WERI-Rb-1 (cell line): Measurements from ENCODE around the gene BAD.

ENCODE experiments used
- DNase-seq: peaks from one replicate; pipeline ENCODE4 v3.0.0-alpha.2; 2020
- H3K27ac ChIP-seq: fragments of 250-450 bp; sonication (Bioruptor Pico); 2 replicates; pipeline ENCODE4 v1.5.1; 2020; ENCODE audit warnings: mild to moderate bottlenecking, moderate library complexity
- H3K27me3 ChIP-seq: fragments of 250-450 bp; sonication (Bioruptor Pico); 2 replicates; pipeline ENCODE4 v1.5.1; 2021; ENCODE audit warnings: mild to moderate bottlenecking, low read depth, moderate library complexity; ENCODE audit not compliant: insufficient read depth, severe bottlenecking
- H3K36me3 ChIP-seq: fragments of 250-450 bp; sonication (Bioruptor Pico); 2 replicates; pipeline ENCODE4 v1.5.1; 2020; ENCODE audit warnings: mild to moderate bottlenecking, moderate library complexity
- H3K4me3 ChIP-seq: 2 replicates; pipeline ENCODE4 v1.5.1; 2011; ENCODE audit warnings: low read depth, mild to moderate bottlenecking, control low read depth, low read length
- H3K9me3 ChIP-seq: fragments of 250-450 bp; sonication (Bioruptor Pico); 2 replicates; pipeline ENCODE4 v1.5.1; 2021; ENCODE audit warnings: mild to moderate bottlenecking, moderate library complexity; ENCODE audit not compliant: severe bottlenecking
- CTCF ChIP-seq: IDR thresholded peaks from 2 replicates; pipeline ENCODE4 v1.5.1; 2011; ENCODE audit warnings: low read depth, mild to moderate bottlenecking, control low read depth, inconsistent platforms, low read length

The BAD gene

GRCh38 chr11:64238076-64238475, 46.4 kb downstream of the BAD start:
- no peak overlapping the region for H3K27ac ChIP-seq
- TF ChIP-seq CTCF: no peak
- H3K27me3 ChIP-seq: no peaks in the 10 kb centered on the region
- no peak overlapping the region for H3K4me3 ChIP-seq
- no peak for DNase-seq
- no peaks in the 10 kb centered on the region for H3K9me3 ChIP-seq
- H3K36me3 ChIP-seq: peaks cover 25% of the 10 kb centered on the region

- Histone ChIP-seq H3K36me3 (peaks cover 22% of the 10 kb centered on the region), H3K27me3 (no peaks in the 10 kb centered on the region), H3K27ac (no peak overlapping the region), H3K4me3 (no peak overlapping the region), H3K9me3 (no peaks in the 10 kb centered on the region)
- no peak for TF ChIP-seq CTCF
- DNase-seq: no peak
Observed at GRCh38 chr11:64237484-64237951, 46.9 kb downstream of the BAD start.

DNA sequence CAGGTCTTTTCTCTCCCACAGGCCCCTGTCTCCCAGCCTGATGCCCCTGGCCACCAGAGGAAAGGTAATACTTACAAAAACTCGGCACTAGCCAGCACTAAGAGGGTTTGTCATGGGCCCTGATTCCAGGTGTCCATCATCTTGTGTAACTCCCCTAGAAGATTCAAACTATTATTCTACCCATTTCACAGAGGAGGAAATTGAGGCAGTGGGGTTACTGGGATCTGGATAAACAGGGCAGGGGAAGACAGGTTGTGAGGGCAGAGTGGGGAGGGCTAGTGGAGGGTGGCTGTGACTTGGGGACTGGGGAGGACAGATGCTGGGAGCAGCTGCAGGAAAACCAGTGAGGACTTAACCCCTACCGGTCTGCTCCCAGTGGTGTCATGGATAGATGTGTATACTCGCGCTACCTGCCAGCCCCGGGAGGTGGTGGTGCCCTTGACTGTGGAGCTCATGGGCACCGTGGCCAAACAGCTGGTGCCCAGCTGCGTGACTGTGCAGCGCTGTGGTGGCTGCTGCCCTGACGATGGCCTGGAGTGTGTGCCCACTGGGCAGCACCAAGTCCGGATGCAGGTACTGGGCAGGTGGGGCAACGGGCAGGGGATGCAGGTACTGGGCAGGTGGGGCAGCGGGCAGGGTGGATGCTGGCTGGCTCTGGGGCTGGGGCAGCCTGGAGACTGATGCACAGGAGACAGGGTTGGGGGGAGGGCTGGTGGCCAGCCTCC, 48.9 kb downstream of the BAD start:
- no peak overlapping the region for H3K27ac ChIP-seq
- H3K9me3 ChIP-seq: no peaks in the 10 kb centered on the region
- H3K27me3 ChIP-seq: no peaks in the 10 kb centered on the region
- H3K4me3 ChIP-seq: peak overlapping the region; percentile 41
- peaks cover 22% of the 10 kb centered on the region for H3K36me3 ChIP-seq
- DNase-seq: no peak
- TF ChIP-seq CTCF: no peak

GRCh38 chr11:64234647-64235379, 49.7 kb downstream of the BAD start:
- DNase-seq: no peak
- no peaks in the 10 kb centered on the region for H3K27me3 ChIP-seq
- no peak for TF ChIP-seq CTCF
- H3K4me3 ChIP-seq: peak overlapping the region; percentile 41
- no peaks in the 10 kb centered on the region for H3K9me3 ChIP-seq
- peaks cover 22% of the 10 kb centered on the region for H3K36me3 ChIP-seq
- H3K27ac ChIP-seq: peak overlapping the region; percentile 58

GRCh38 chr11:64233913-64234586, 50.4 kb downstream of the BAD start, which contains the start of gene VEGFB:
TSS of gene VEGFB (plus strand) at chr11:64234584. CDS start at chr11:64234834, 250 bp downstream.
- DNase-seq: peak; percentile 79
- no peak for TF ChIP-seq CTCF
- Histone ChIP-seq H3K4me3 (peak within 1 kb of the TSS; percentile 65), H3K27me3 (no peaks in the 10 kb centered on the region), H3K9me3 (no peaks in the 10 kb centered on the region), H3K36me3 (peaks cover 22% of the 10 kb centered on the region), H3K27ac (peak within 1 kb of the TSS; percentile 61)
